ENCODE results near the gene TRAPPC6A. TPM values are rescaled to one million over a fixed set of nuclear protein-coding genes. Genes with fewer than 3 reads are reported as not detected.

TRAPPC6A gene
- total and polyA plus RNA-seq, 2 of the 4 experiments (the other 2 are of a cell fraction): 4.1 to 13.4 TPM

Other genes with a start within 250 kb of the TRAPPC6A start
- not detected in 2 replicates for gene APOC4, start 236.0 kb downstream of the TRAPPC6A start, total RNA-seq (2012; rRNA removed)
- gene APOC4, start 236.0 kb downstream of the TRAPPC6A start, polyA plus RNA-seq (2012; rRNA removed): not detected in 2 replicates
- gene APOC2, start 232.2 kb downstream of the TRAPPC6A start, total RNA-seq (2012; rRNA removed): not detected in 2 replicates
- not detected in 2 replicates for gene APOC2, start 232.2 kb downstream of the TRAPPC6A start, polyA plus RNA-seq (2012; rRNA removed)
- 23.8 and 27.8 TPM in 2 replicates for gene CLPTM1, start 222.9 kb downstream of the TRAPPC6A start, total RNA-seq (2012; rRNA removed)
- gene CLPTM1, start 222.9 kb downstream of the TRAPPC6A start, polyA plus RNA-seq (2012; rRNA removed): 88.8 and 93.2 TPM in 2 replicates
- gene RELB, start 176.8 kb downstream of the TRAPPC6A start, total RNA-seq (2012; rRNA removed): 5.0 TPM in 2 replicates
- gene RELB, start 176.8 kb downstream of the TRAPPC6A start, polyA plus RNA-seq (2012; rRNA removed): 17.2 and 19.9 TPM in 2 replicates
- gene CLASRP, start 139.2 kb downstream of the TRAPPC6A start, total RNA-seq (2012; rRNA removed): 19.9 and 20.6 TPM in 2 replicates
- 31.7 and 34.9 TPM in 2 replicates for gene CLASRP, start 139.2 kb downstream of the TRAPPC6A start, polyA plus RNA-seq (2012; rRNA removed)
- gene ZNF296, start 101.8 kb downstream of the TRAPPC6A start, total RNA-seq (2012; rRNA removed): not detected in 2 replicates
- gene ZNF296, start 101.8 kb downstream of the TRAPPC6A start, polyA plus RNA-seq (2012; rRNA removed): 0.10 and 0.11 TPM in 2 replicates
- gene GEMIN7, start 99.0 kb downstream of the TRAPPC6A start, total RNA-seq (2012; rRNA removed): 19.7 and 27.2 TPM in 2 replicates
- gene GEMIN7, start 99.0 kb downstream of the TRAPPC6A start, polyA plus RNA-seq (2012; rRNA removed): 52.8 and 53.0 TPM in 2 replicates
- 13.1 and 13.9 TPM in 2 replicates for gene PPP1R37, start 85.1 kb downstream of the TRAPPC6A start, total RNA-seq (2012; rRNA removed)
- 18.5 and 20.8 TPM in 2 replicates for gene PPP1R37, start 85.1 kb downstream of the TRAPPC6A start, polyA plus RNA-seq (2012; rRNA removed)
- gene NKPD1, start 17.3 kb downstream of the TRAPPC6A start, total RNA-seq (2012; rRNA removed): under 0.01 TPM in 2 replicates
- gene NKPD1, start 17.3 kb downstream of the TRAPPC6A start, polyA plus RNA-seq (2012; rRNA removed): 0.09 and 0.14 TPM in 2 replicates
- 0.83 and 1.1 TPM in 2 replicates for gene BLOC1S3, start 547 bp upstream of the TRAPPC6A start, total RNA-seq (2012; rRNA removed)
- 4.7 and 4.9 TPM in 2 replicates for gene BLOC1S3, start 547 bp upstream of the TRAPPC6A start, polyA plus RNA-seq (2012; rRNA removed)
- not detected in 2 replicates for gene EXOC3L2, start 67.2 kb upstream of the TRAPPC6A start, total RNA-seq (2012; rRNA removed)
- 0.03 TPM in 1 of 2 replicates, not detected in the other for gene EXOC3L2, start 67.2 kb upstream of the TRAPPC6A start, polyA plus RNA-seq (2012; rRNA removed)
- 8.1 and 11.3 TPM in 2 replicates for gene MARK4, start 73.0 kb upstream of the TRAPPC6A start, total RNA-seq (2012; rRNA removed)
- 20.3 and 20.7 TPM in 2 replicates for gene MARK4, start 73.0 kb upstream of the TRAPPC6A start, polyA plus RNA-seq (2012; rRNA removed)
- gene CKM, start 144.6 kb upstream of the TRAPPC6A start, total RNA-seq (2012; rRNA removed): not detected in 2 replicates
- not detected in 2 replicates for gene CKM, start 144.6 kb upstream of the TRAPPC6A start, polyA plus RNA-seq (2012; rRNA removed)
- gene KLC3, start 162.5 kb upstream of the TRAPPC6A start, total RNA-seq (2012; rRNA removed): under 0.01 and 0.18 TPM in 2 replicates
- 0.09 and 0.14 TPM in 2 replicates for gene KLC3, start 162.5 kb upstream of the TRAPPC6A start, polyA plus RNA-seq (2012; rRNA removed)
- gene ERCC2, start 192.3 kb upstream of the TRAPPC6A start, total RNA-seq (2012; rRNA removed): 26.7 and 30.6 TPM in 2 replicates
- 66.5 and 75.6 TPM in 2 replicates for gene ERCC2, start 192.3 kb upstream of the TRAPPC6A start, polyA plus RNA-seq (2012; rRNA removed)
- gene PPP1R13L, start 226.8 kb upstream of the TRAPPC6A start, total RNA-seq (2012; rRNA removed): 0.56 and 3.0 TPM in 2 replicates
- 11.6 and 13.3 TPM in 2 replicates for gene PPP1R13L, start 226.8 kb upstream of the TRAPPC6A start, polyA plus RNA-seq (2012; rRNA removed)
- gene POLR1G, start 228.4 kb upstream of the TRAPPC6A start, total RNA-seq (2012; rRNA removed): 10.3 and 12.5 TPM in 2 replicates
- 8.0 and 8.8 TPM in 2 replicates for gene POLR1G, start 228.4 kb upstream of the TRAPPC6A start, polyA plus RNA-seq (2012; rRNA removed)
- gene ERCC1, start 245.7 kb upstream of the TRAPPC6A start, total RNA-seq (2012; rRNA removed): 76.9 and 84.2 TPM in 2 replicates
- 132 and 153 TPM in 2 replicates for gene ERCC1, start 245.7 kb upstream of the TRAPPC6A start, polyA plus RNA-seq (2012; rRNA removed)

Data from IMR-90 (cell line).